HG03108 (cell line): ENCODE measurements around the gene RARG.
A peak's percentile ranks its signal among the peaks of the same experiment; 100 is the strongest.
"Not testable (repeated sequence)": the region's sequence is repeated elsewhere in the genome, so short reads cannot be mapped to it uniquely, and the experiment has no call there.

ENCODE experiments used
- ATAC-seq: cut with Tn5 transposase; IDR thresholded peaks from one replicate; pipeline ENCODE4 v1.9.1; 2021; ENCODE audit warnings: moderate library complexity; ENCODE audit not compliant: unreplicated experiment

The RARG gene

GRCh38 chr12:53193040-53193439, 39.0 kb downstream of the RARG start:
- ATAC-seq, result no peak

GRCh38 chr12:53192531-53193021, 39.4 kb downstream of the RARG start:
- no peak for ATAC-seq

GRCh38 chr12:53191885-53192530, 40.0 kb downstream of the RARG start:
- ATAC-seq, result no peak

- no peak for ATAC-seq
These were observed 40.7 kb downstream of the RARG start for GRCh38 chr12:53191096-53191884.

GRCh38 chr12:53190108-53190729, 41.8 kb downstream of the RARG start:
- no peak for ATAC-seq

- no peak for ATAC-seq
These were observed 44.7 kb downstream of the RARG start for GRCh38 chr12:53187145-53187899.

- ATAC-seq, result no peak
These were observed 45.3 kb downstream of the RARG start for GRCh38 chr12:53186745-53187144.

- no peak for ATAC-seq
These were observed 46.3 kb downstream of the RARG start for GRCh38 chr12:53185582-53186153.

- no peak for ATAC-seq
These were observed 47.2 kb downstream of the RARG start for GRCh38 chr12:53184828-53185227.

GRCh38 chr12:53182903-53183302, 49.1 kb downstream of the RARG start:
- ATAC-seq, result no peak

GRCh38 chr12:53181935-53182334, 50.1 kb downstream of the RARG start:
- ATAC-seq, result no peak

- peak; percentile 51 for ATAC-seq
These were observed 50.9 kb downstream of the RARG start for GRCh38 chr12:53180931-53181645.

- peak; percentile 91 for ATAC-seq
These were observed 51.6 kb downstream of the RARG start, which contains the start of the genes CSAD and ZNF740 for GRCh38 chr12:53180220-53180930. Gene CSAD, minus strand, starts transcription at chr12:53180925. Its CDS starts 7,455 bp downstream, at chr12:53173470. Gene ZNF740, plus strand, starts transcription at chr12:53180722. Its CDS starts 1,262 bp downstream, at chr12:53181984.

- no peak for ATAC-seq
These were observed 52.3 kb downstream of the RARG start for GRCh38 chr12:53179687-53180219.

- not testable (repeated sequence) for ATAC-seq
These were observed 53.2 kb downstream of the RARG start for GRCh38 chr12:53178803-53179202.

- ATAC-seq, result not testable (repeated sequence)
These were observed 54.6 kb downstream of the RARG start for GRCh38 chr12:53177447-53177846.

GRCh38 chr12:53176750-53177149, 55.3 kb downstream of the RARG start:
- ATAC-seq, result no peak

GRCh38 chr12:53174881-53175491, 57.0 kb downstream of the RARG start:
- no peak for ATAC-seq
